Natural killer cell (primary cell): ENCODE data around the gene TSPO2. TPM values are rescaled to one million over a fixed set of nuclear protein-coding genes. Genes with fewer than 3 reads are reported as not detected.
"Not testable (repeated sequence)": the region's sequence is repeated elsewhere in the genome, so short reads cannot be mapped to it uniquely, and the experiment has no call there.

ENCODE experiments used
- ATAC-seq, 3 donors: fragments of 150-1000 bp in 2 of 3; fragments of 200-7000 bp in 1 of 3; cut with Tn5 transposase; 1 replicate in 1 of 3; 2 replicates in 2 of 3; pipeline ENCODE4 v1.10.0; 2021; ENCODE audit warnings: mild to moderate bottlenecking in 2 of 3, moderate library complexity in 2 of 3
- DNase-seq, 2 donors: peaks; one replicate each; pipeline versions ENCODE4 v3.0.0 to v3.0.0-alpha.2; 2013 to 2021; ENCODE audit warnings: mixed read lengths in 1 of 2
- H3K27ac ChIP-seq: one replicate; pipeline ENCODE4 v1.5.1; 2013; ENCODE audit warnings: mild to moderate bottlenecking, low read length
- H3K27me3 ChIP-seq: one replicate; pipeline ENCODE4 v1.6.1; 2013; ENCODE audit warnings: low read length; ENCODE audit not compliant: control insufficient read depth, insufficient read depth
- H3K36me3 ChIP-seq: one replicate; pipeline ENCODE4 v1.6.1; 2013; ENCODE audit warnings: low read length; ENCODE audit not compliant: control insufficient read depth, insufficient read depth
- H3K4me1 ChIP-seq: one replicate; pipeline ENCODE4 v1.6.1; 2013; ENCODE audit warnings: low read length; ENCODE audit not compliant: control insufficient read depth, insufficient read depth
- H3K4me3 ChIP-seq: one replicate; pipeline ENCODE4 v1.5.1; 2013; ENCODE audit warnings: low read length
- H3K9me3 ChIP-seq: one replicate; pipeline ENCODE4 v1.6.1; 2013; ENCODE audit warnings: low read length; ENCODE audit not compliant: control insufficient read depth, insufficient read depth
- H3K27ac Mint-ChIP-seq, 2 donors: one replicate each; pipeline ENCODE4 v1.8.0; 2022; ENCODE audit warnings: mild to moderate bottlenecking in 2 of 2, mixed read lengths in 2 of 2, moderate library complexity in 1 of 2
- H3K27me3 Mint-ChIP-seq, 2 donors: one replicate each; pipeline ENCODE4 v1.8.0; 2022; ENCODE audit warnings: low read depth in 2 of 2, mixed read lengths in 2 of 2
- H3K36me3 Mint-ChIP-seq: one replicate; pipeline ENCODE4 v1.8.0; 2022; ENCODE audit warnings: mixed read lengths
- H3K4me1 Mint-ChIP-seq, 2 donors: one replicate each; pipeline ENCODE4 v1.8.0; 2022; ENCODE audit warnings: mixed read lengths in 2 of 2
- H3K4me3 Mint-ChIP-seq: one replicate; pipeline ENCODE4 v1.8.0; 2022; ENCODE audit warnings: mild to moderate bottlenecking, moderate library complexity, mixed read lengths
- H3K9me3 Mint-ChIP-seq, 2 donors: one replicate each; pipeline ENCODE4 v1.8.0; 2022; ENCODE audit warnings: mixed read lengths in 2 of 2
- CTCF ChIP-seq: fragments of 200-600 bp; IDR thresholded peaks from one replicate; pipeline ENCODE4 v1.8.0; 2022; ENCODE audit warnings: antibody characterized with exemption
- WGBS: methylation state at CpG from one replicate; pipeline ENCODE4 v1.1.7; 2013; ENCODE audit warnings: missing lambda C conversion rate; ENCODE audit not compliant: insufficient coverage; 5-methylcytosine and 5-hydroxymethylcytosine counted together
- intact Hi-C: fragments of 100-400 bp; cut with micrococcal nuclease; formaldehyde crosslinking; loops from one replicate; pipeline ENCODE4 v1.14.2; 2022
- total RNA-seq, 4 donors: library from RNA; stranded (reverse); fragments of 120-200 nt in 1 of 4; gene quantifications; one replicate each; pipeline versions ENCODE4 v1.2.3 to v1.2.4, GENCODE V29; 2013 to 2022

The TSPO2 gene
- total RNA-seq, 3 donors from 2014 or later (not counting 1 experiment from before 2014, with no cell fraction given), result not detected

GRCh38 chr6:41002168-41002567, 40.1 kb upstream of the TSPO2 start:
- no peak for DNase-seq
- Histone ChIP-seq H3K4me1 (no peaks in the 10 kb centered on the region), H3K4me3 (no peak overlapping the region), H3K9me3 (no peaks in the 10 kb centered on the region), H3K27me3 (no peaks in the 10 kb centered on the region), H3K27ac (no peak overlapping the region), H3K36me3 (no peaks in the 10 kb centered on the region)
- intact Hi-C loops, result no loop called here
- no peak for ATAC-seq
- no peaks in the 10 kb centered on the region for H3K4me1 Mint-ChIP-seq
- 85% methylated on average over 3 of the region's 3 CpGs for WGBS
- H3K4me3 Mint-ChIP-seq, result no peak overlapping the region
- no peaks in the 10 kb centered on the region for H3K9me3 Mint-ChIP-seq
- no peaks in the 10 kb centered on the region for H3K36me3 Mint-ChIP-seq
- peaks cover 24 to 77% of the 10 kb centered on the region in 2 donors for H3K27me3 Mint-ChIP-seq
- no peak overlapping the region for H3K27ac Mint-ChIP-seq
- TF ChIP-seq CTCF, result no peak

- TF ChIP-seq CTCF, result peak; percentile 86
- H3K9me3 Mint-ChIP-seq, H3K27ac ChIP-seq, H3K27ac Mint-ChIP-seq, H3K36me3 ChIP-seq, H3K4me3 ChIP-seq, H3K36me3 Mint-ChIP-seq, H3K27me3 ChIP-seq, H3K4me3 Mint-ChIP-seq, H3K4me1 Mint-ChIP-seq, H3K9me3 ChIP-seq, H3K4me1 ChIP-seq: not testable (repeated sequence)
- peaks cover 22 to 43% of the 10 kb centered on the region in 2 donors for H3K27me3 Mint-ChIP-seq
- intact Hi-C loops, result loop anchor here (1.0 to 5.0 kb wide), 4 partner anchors 21 to 312 kb away; no protein-coding TSS in a partner anchor
- WGBS, result 5% methylated on average over 7 of the region's 7 CpGs
- DNase-seq (peak; percentile 39 to 82), ATAC-seq (peak; percentile 63 to 83 (median 77))
Observed at GRCh38 chr6:41006217-41006616, 36.0 kb upstream of the TSPO2 start.

- H3K27ac ChIP-seq, ATAC-seq, H3K27ac Mint-ChIP-seq, H3K4me3 ChIP-seq, H3K9me3 ChIP-seq, H3K4me1 ChIP-seq, H3K36me3 Mint-ChIP-seq, H3K9me3 Mint-ChIP-seq, H3K4me1 Mint-ChIP-seq, DNase-seq, H3K27me3 ChIP-seq, H3K4me3 Mint-ChIP-seq, H3K36me3 ChIP-seq: not testable (repeated sequence)
- peaks cover 18 to 36% of the 10 kb centered on the region in 2 donors for H3K27me3 Mint-ChIP-seq
- intact Hi-C loops, result loop anchor here (1.0 to 5.0 kb wide), 4 partner anchors 20 to 311 kb away; no protein-coding TSS in a partner anchor
- WGBS, result no CpG with 5 or more reads among the region's 4 CpGs
Observed at GRCh38 chr6:41006980-41007379, 35.3 kb upstream of the TSPO2 start.

GRCh38 chr6:41008011-41008410, 34.3 kb upstream of the TSPO2 start:
- no peak overlapping the region for H3K4me3 ChIP-seq
- ATAC-seq, result no peak
- Mint-ChIP-seq H3K27me3 (peaks cover 18 to 28% of the 10 kb centered on the region in 2 donors), H3K27ac (no peak overlapping the region), H3K4me3 (no peak overlapping the region), H3K36me3 (no peaks in the 10 kb centered on the region), H3K4me1 (no peaks in the 10 kb centered on the region), H3K9me3 (no peaks in the 10 kb centered on the region)
- TF ChIP-seq CTCF, result no peak
- no peak for DNase-seq
- no peaks in the 10 kb centered on the region for H3K27me3 ChIP-seq
- no peak overlapping the region for H3K27ac ChIP-seq
- no peaks in the 10 kb centered on the region for H3K4me1 ChIP-seq
- intact Hi-C loops, result loop anchor here (5.0 kb wide), 1 partner anchor 174 kb away; no protein-coding TSS in a partner anchor
- H3K9me3 ChIP-seq, result no peaks in the 10 kb centered on the region
- 97% methylated on average over 3 of the region's 3 CpGs for WGBS
- no peaks in the 10 kb centered on the region for H3K36me3 ChIP-seq
